Activated CD8-positive, alpha-beta memory T cell treated with anti-CD3 and anti-CD28 coated beads, Interleukin-2, amount 50 U/mL, for 24 hours (primary cell): ENCODE measurements around the gene GASK1B.

Experiments
- DNase-seq: peaks from one replicate; pipeline ENCODE4 v3.0.0-alpha.2; 2020; ENCODE audit errors: extremely low read depth

The GASK1B gene

GRCh38 chr4:158146736-158147135 lies 26.1 kb downstream of the GASK1B start:
- no peak for DNase-seq

- DNase-seq = no peak
Measured at GRCh38 chr4:158139086-158139485, 33.7 kb downstream of the GASK1B start.

GRCh38 chr4:158134222-158134621 lies 38.6 kb downstream of the GASK1B start:
- DNase-seq = no peak

GRCh38 chr4:158133551-158133950 lies 39.3 kb downstream of the GASK1B start:
- DNase-seq = no peak

- no peak for DNase-seq
Measured at GRCh38 chr4:158131027-158131426, 41.8 kb downstream of the GASK1B start.

GRCh38 chr4:158130204-158130603 lies 42.6 kb downstream of the GASK1B start:
- DNase-seq = no peak

GRCh38 chr4:158129694-158130093 lies 43.1 kb downstream of the GASK1B start:
- DNase-seq = no peak

- DNase-seq = no peak
Measured at GRCh38 chr4:158128540-158128939, 44.3 kb downstream of the GASK1B start.

GRCh38 chr4:158125310-158125709 lies 47.5 kb downstream of the GASK1B start:
- no peak for DNase-seq
